CD4-positive, alpha-beta T cell treated with Interleukin-2 at 100 ng/mL for 4 hours (primary cell): Measurements from ENCODE around the gene AFF3.

ENCODE experiments used
- DNase-seq: peaks from one replicate; pipeline ENCODE4 v3.0.0-alpha.2; 2020; ENCODE audit warnings: low spot score

The AFF3 gene

GRCh38 chr2:99856119-99856518 lies 286.3 kb downstream of the AFF3 start:
- no peak for DNase-seq

- DNase-seq, result no peak
Measured at GRCh38 chr2:99854236-99854852, 288.0 kb downstream of the AFF3 start.

GRCh38 chr2:99852956-99853355 lies 289.4 kb downstream of the AFF3 start:
- no peak for DNase-seq

- DNase-seq, result no peak
Measured at GRCh38 chr2:99852376-99852934, 289.9 kb downstream of the AFF3 start.

GRCh38 chr2:99851811-99852210 lies 290.6 kb downstream of the AFF3 start:
- DNase-seq, result no peak

- DNase-seq, result no peak
Measured at GRCh38 chr2:99851089-99851488, 291.3 kb downstream of the AFF3 start.

GRCh38 chr2:99850084-99850710 lies 292.2 kb downstream of the AFF3 start:
- DNase-seq, result no peak

- no peak for DNase-seq
Measured at GRCh38 chr2:99846462-99847107, 295.8 kb downstream of the AFF3 start.

GRCh38 chr2:99845296-99845695 lies 297.1 kb downstream of the AFF3 start:
- DNase-seq, result no peak

- no peak for DNase-seq
Measured at GRCh38 chr2:99842451-99842850, 299.9 kb downstream of the AFF3 start.

- no peak for DNase-seq
Measured at GRCh38 chr2:99841749-99842148, 300.6 kb downstream of the AFF3 start.

- no peak for DNase-seq
Measured at GRCh38 chr2:99840831-99841230, 301.6 kb downstream of the AFF3 start.

GRCh38 chr2:99836690-99837605 lies 305.4 kb downstream of the AFF3 start:
- no peak for DNase-seq

GRCh38 chr2:99834426-99834825 lies 308.0 kb downstream of the AFF3 start:
- no peak for DNase-seq

- DNase-seq, result no peak
Measured at GRCh38 chr2:99833586-99834201, 308.7 kb downstream of the AFF3 start.

- no peak for DNase-seq
Measured at GRCh38 chr2:99832926-99833325, 309.5 kb downstream of the AFF3 start.

GRCh38 chr2:99831772-99832171 lies 310.6 kb downstream of the AFF3 start:
- no peak for DNase-seq

GRCh38 chr2:99827296-99827999 lies 314.9 kb downstream of the AFF3 start:
- no peak for DNase-seq

- no peak for DNase-seq
Measured at GRCh38 chr2:99825630-99826029, 316.8 kb downstream of the AFF3 start.

GRCh38 chr2:99824758-99825157 lies 317.6 kb downstream of the AFF3 start:
- no peak for DNase-seq
